PFSK-1 (cell line): ENCODE data around the gene DNAJC11.

Experiments used
- POLR2AphosphoS5 ChIP-seq: IDR thresholded peaks from 2 replicates; pipeline ENCODE4 v1.6.1; 2012; ENCODE audit warnings: low read depth, mild to moderate bottlenecking, control low read depth, low read length, moderate library complexity
- TAF1 ChIP-seq: IDR thresholded peaks from 2 replicates; pipeline ENCODE4 v1.6.1; 2012; ENCODE audit warnings: low read length, control low read depth, borderline replicate concordance; ENCODE audit not compliant: insufficient read depth

DNA sequence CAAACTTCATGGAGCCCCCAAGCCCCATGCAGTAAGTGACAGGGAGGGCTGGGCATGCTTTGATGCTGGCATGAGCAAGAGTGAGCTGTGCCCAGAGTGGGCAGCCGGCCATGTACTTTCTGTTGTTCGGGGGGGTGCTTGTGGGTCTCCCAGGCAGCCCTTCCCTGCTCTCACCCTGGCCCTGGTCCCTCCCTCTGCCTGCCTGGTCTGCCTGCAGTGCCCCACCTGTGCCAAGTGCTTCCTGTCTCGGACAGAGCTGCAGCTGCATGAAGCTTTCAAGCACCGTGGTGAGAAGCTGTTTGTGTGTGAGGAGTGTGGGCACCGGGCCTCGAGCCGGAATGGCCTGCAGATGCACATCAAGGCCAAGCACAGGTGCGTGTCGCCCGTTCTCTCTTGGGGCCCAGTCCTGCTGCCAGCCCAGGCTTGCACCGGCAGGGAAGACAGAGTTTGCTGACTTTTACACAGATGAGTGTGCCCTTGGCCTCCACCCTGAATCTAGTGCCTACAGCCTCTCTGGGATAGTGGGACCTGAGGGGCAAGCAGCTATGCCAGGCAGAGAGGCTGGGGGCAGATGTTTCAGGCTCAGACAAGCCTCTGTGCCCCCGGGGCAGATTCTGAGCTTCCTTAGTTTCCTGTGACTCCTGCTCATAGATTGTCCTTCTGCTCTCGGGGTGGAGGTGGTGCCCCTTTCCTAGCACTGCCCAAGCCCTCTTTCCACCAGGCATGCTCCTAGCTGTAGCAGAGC, 114.2 kb downstream of the DNAJC11 start:
- TF ChIP-seq POLR2AphosphoS5 (no peak), TAF1 (no peak)
